ENCODE results near the gene AP2S1. TPM values are rescaled to one million over a fixed set of nuclear protein-coding genes. Genes with fewer than 3 reads are reported as not detected.
A peak's percentile ranks its signal among the peaks of the same experiment; 100 is the strongest.

AP2S1 gene
- total and polyA plus RNA-seq, 5 donors from 2014 or later = 41.5 to 90.1 (median 65.5) TPM

GRCh38 chr19:46789371-46789770 lies 61.3 kb downstream of the AP2S1 start:
- Mint-ChIP-seq H3K36me3 (no peaks in the 10 kb centered on the region), H3K27me3 (peaks cover 8% of the 10 kb centered on the region), H3K4me1 (peaks cover 18 to 67% (median 37%) of the 10 kb centered on the region in 4 donors), H3K9me3 (no peaks in the 10 kb centered on the region), H3K27ac (peak overlapping the region in 2 of 3 donors; percentile 8 to 73), H3K4me3 (peak overlapping the region in 2 of 4 donors; percentile 44 to 100)
- H3K27me3 ChIP-seq (ENCODE audit: control insufficient read depth, insufficient read depth, low read length) = no peaks in the 10 kb centered on the region
- H3K4me3 ChIP-seq (ENCODE audit: low read depth, low read length) = no peak overlapping the region
- no peak for DNase-seq
- no peaks in the 10 kb centered on the region for H3K9me3 ChIP-seq (ENCODE audit: control insufficient read depth in 2 of 2, low read length in 2 of 2)
- H3K36me3 ChIP-seq (ENCODE audit: control insufficient read depth, insufficient read depth, low read length) = no peaks in the 10 kb centered on the region
- H3K4me1 ChIP-seq (ENCODE audit: control insufficient read depth, insufficient read depth, low read length, poor library complexity, severe bottlenecking) = peaks cover 54% of the 10 kb centered on the region
- ATAC-seq (ENCODE audit: low read depth in 2 of 2) = no peak
- no peak overlapping the region for H3K27ac ChIP-seq (ENCODE audit: insufficient read depth, low read length, poor library complexity, severe bottlenecking)

GRCh38 chr19:46788968-46789338 lies 61.7 kb downstream of the AP2S1 start:
- no peaks in the 10 kb centered on the region for H3K9me3 Mint-ChIP-seq
- H3K4me3 Mint-ChIP-seq = peak overlapping the region; percentile 93 to 100 (median 96)
- Histone ChIP-seq H3K36me3 (ENCODE audit: control insufficient read depth, insufficient read depth, low read length) (no peaks in the 10 kb centered on the region), H3K4me3 (ENCODE audit: low read depth, low read length) (peak overlapping the region; percentile 44), H3K4me1 (ENCODE audit: control insufficient read depth, insufficient read depth, low read length, poor library complexity, severe bottlenecking) (peaks cover 58% of the 10 kb centered on the region), H3K27me3 (ENCODE audit: control insufficient read depth, insufficient read depth, low read length) (no peaks in the 10 kb centered on the region), H3K9me3 (ENCODE audit: control insufficient read depth in 2 of 2, low read length in 2 of 2) (no peaks in the 10 kb centered on the region), H3K27ac (ENCODE audit: insufficient read depth, low read length, poor library complexity, severe bottlenecking) (peak overlapping the region; percentile 59)
- peaks cover 21 to 71% (median 38%) of the 10 kb centered on the region in 4 donors for H3K4me1 Mint-ChIP-seq
- H3K27ac Mint-ChIP-seq = peak overlapping the region; percentile 73 to 92 (median 81)
- DNase-seq = no peak
- ATAC-seq (ENCODE audit: low read depth in 2 of 2) = no peak
- no peaks in the 10 kb centered on the region for H3K36me3 Mint-ChIP-seq
- peaks cover 8% of the 10 kb centered on the region for H3K27me3 Mint-ChIP-seq

- peak within 1 kb of the TSS; percentile 82 for H3K4me3 ChIP-seq (ENCODE audit: low read depth, low read length)
- no peaks in the 10 kb centered on the region for H3K9me3 ChIP-seq (ENCODE audit: control insufficient read depth in 2 of 2, low read length in 2 of 2)
- DNase-seq (peak; percentile 96 to 97 (median 97)), ATAC-seq (ENCODE audit: low read depth in 2 of 2) (peak; percentile 89 to 90)
- no peaks in the 10 kb centered on the region for H3K36me3 ChIP-seq (ENCODE audit: control insufficient read depth, insufficient read depth, low read length)
- Mint-ChIP-seq H3K27ac (peak within 1 kb of the TSS; percentile 91 to 92 (median 92)), H3K9me3 (no peaks in the 10 kb centered on the region), H3K27me3 (peaks cover 2% of the 10 kb centered on the region), H3K36me3 (no peaks in the 10 kb centered on the region), H3K4me3 (peak within 1 kb of the TSS; percentile 93 to 100 (median 96)), H3K4me1 (peaks cover 21 to 74% (median 44%) of the 10 kb centered on the region in 4 donors)
- no peaks in the 10 kb centered on the region for H3K27me3 ChIP-seq (ENCODE audit: control insufficient read depth, insufficient read depth, low read length)
- H3K27ac ChIP-seq (ENCODE audit: insufficient read depth, low read length, poor library complexity, severe bottlenecking) = peak within 1 kb of the TSS; percentile 86
- peaks cover 63% of the 10 kb centered on the region for H3K4me1 ChIP-seq (ENCODE audit: control insufficient read depth, insufficient read depth, low read length, poor library complexity, severe bottlenecking)
Measured at GRCh38 chr19:46788262-46788967, 62.2 kb downstream of the AP2S1 start, which contains the start of gene SLC1A5. SLC1A5 (minus strand) TSS chr19:46788594; CDS start chr19:46787965, 629 bp downstream.

Other genes with a start within 250 kb of the AP2S1 start
- 286 TPM for gene CALM3, start 249.5 kb downstream of the AP2S1 start, total RNA-seq
- gene CALM3, start 249.5 kb downstream of the AP2S1 start, polyA plus RNA-seq = 100 to 1,000 TPM; 207 to 361 (median 286) TPM
- gene PTGIR, start 225.8 kb downstream of the AP2S1 start, total RNA-seq = 8.6 TPM
- gene PTGIR, start 225.8 kb downstream of the AP2S1 start, polyA plus RNA-seq = 10 to 100 TPM in 2 of 4 donors, 1 to 10 TPM in 1, under 1 TPM in 1; 0.31 to 16.8 (median 10.1) TPM
- gene GNG8, start 214.6 kb downstream of the AP2S1 start, total RNA-seq = not detected
- 10 to 100 TPM in 1 of 4 donors, 1 to 10 TPM in 2, not detected in 1; 6.8 to 15.7 (median 8.6) TPM for gene GNG8, start 214.6 kb downstream of the AP2S1 start, polyA plus RNA-seq
- gene DACT3, start 189.7 kb downstream of the AP2S1 start, total RNA-seq = not detected
- gene DACT3, start 189.7 kb downstream of the AP2S1 start, polyA plus RNA-seq = not detected
- 171 TPM for gene PRKD2, start 133.7 kb downstream of the AP2S1 start, total RNA-seq
- 10 to 100 TPM; 37.0 to 54.5 (median 44.7) TPM for gene PRKD2, start 133.7 kb downstream of the AP2S1 start, polyA plus RNA-seq
- gene FKRP, start 104.8 kb downstream of the AP2S1 start, total RNA-seq = 18.7 TPM
- 1 to 10 TPM; 2.7 to 4.9 (median 3.5) TPM for gene FKRP, start 104.8 kb downstream of the AP2S1 start, polyA plus RNA-seq
- 121 TPM for gene STRN4, start 104.4 kb downstream of the AP2S1 start, total RNA-seq
- gene STRN4, start 104.4 kb downstream of the AP2S1 start, polyA plus RNA-seq = 10 to 100 TPM; 11.9 to 16.7 (median 15.0) TPM
- gene SLC1A5, start 62.3 kb downstream of the AP2S1 start, total RNA-seq = 23.9 TPM
- gene SLC1A5, start 62.3 kb downstream of the AP2S1 start, polyA plus RNA-seq = 10 to 100 TPM; 23.6 to 28.8 (median 27.2) TPM
- gene ARHGAP35, start 10.2 kb upstream of the AP2S1 start, total RNA-seq = 47.7 TPM
- 1 to 10 TPM; 3.4 to 4.7 (median 4.2) TPM for gene ARHGAP35, start 10.2 kb upstream of the AP2S1 start, polyA plus RNA-seq
- gene NPAS1, start 169.0 kb upstream of the AP2S1 start, total RNA-seq = 1.5 TPM
- gene NPAS1, start 169.0 kb upstream of the AP2S1 start, polyA plus RNA-seq = under 1 TPM in 1 of 4 donors, not detected in 3; 0.53 TPM
- gene TMEM160, start 197.8 kb upstream of the AP2S1 start, total RNA-seq = 27.4 TPM
- gene TMEM160, start 197.8 kb upstream of the AP2S1 start, polyA plus RNA-seq = 100 to 1,000 TPM; 101 to 160 (median 144) TPM

Data from CD4-positive, CD25-positive, alpha-beta regulatory T cell (primary cell).